Tibial artery (tissue), 4 donors: ENCODE results near the gene GPR132.

Experiments
- DNase-seq, 2 donors: peaks; one replicate each; pipeline ENCODE4 v3.0.0-alpha.2; 2019
- H3K27ac ChIP-seq, 2 donors: fragments of 200-600 bp; sonication (generic) in 1 of 2; 1 replicate in 1 of 2; 2 replicates in 1 of 2; pipeline ENCODE4 v1.5.1; 2018 to 2019; ENCODE audit warnings: mild to moderate bottlenecking in 1 of 2
- H3K27me3 ChIP-seq, 2 donors: fragments of 200-600 bp; sonication (generic) in 1 of 2; one replicate each; pipeline versions ENCODE4 v1.5.1 to v1.6.0; 2016 to 2019
- H3K36me3 ChIP-seq, 3 donors: fragments of 200-600 bp; sonication (generic) in 2 of 3; one replicate each; pipeline ENCODE4 v1.5.1; 2016 to 2019; ENCODE audit warnings: mild to moderate bottlenecking in 2 of 3
- H3K4me1 ChIP-seq, 4 donors: fragments of 200-600 bp; sonication (generic) in 2 of 4; 1 replicate in 3 of 4; 2 replicates in 1 of 4; pipeline ENCODE4 v1.5.1; 2016 to 2019
- H3K4me3 ChIP-seq, 2 donors: fragments of 200-600 bp; sonication (generic) in 1 of 2; 1 replicate in 1 of 2; 2 replicates in 1 of 2; pipeline ENCODE4 v1.5.1; 2018 to 2019; ENCODE audit warnings: mild to moderate bottlenecking in 2 of 2
- H3K9me3 ChIP-seq, 3 donors: fragments of 200-600 bp; sonication (generic) in 1 of 3; one replicate each; pipeline ENCODE4 v1.5.1; 2016 to 2019
- intact Hi-C: fragments of 100-400 bp; cut with DNase I; formaldehyde crosslinking; loops from one replicate; pipeline ENCODE4 v1.15.0; 2023; ENCODE audit warnings: low total_unique reads
- TF ChIP-seq, protein P1 (sequence below), 2 experiments: fragments of 200-600 bp in 1 of 2; fragments of 450-650 bp in 1 of 2; IDR thresholded peaks; one replicate each; pipeline ENCODE4 v1.5.1; 2017 to 2019; ENCODE audit warnings: antibody characterized with exemption in 2 of 2, mild to moderate bottlenecking in 1 of 2, moderate library complexity in 1 of 2

Gene GPR132

GRCh38 chr14:105055334-105055733, 9.9 kb downstream of the GPR132 start:
- TF ChIP-seq, protein P1, sequence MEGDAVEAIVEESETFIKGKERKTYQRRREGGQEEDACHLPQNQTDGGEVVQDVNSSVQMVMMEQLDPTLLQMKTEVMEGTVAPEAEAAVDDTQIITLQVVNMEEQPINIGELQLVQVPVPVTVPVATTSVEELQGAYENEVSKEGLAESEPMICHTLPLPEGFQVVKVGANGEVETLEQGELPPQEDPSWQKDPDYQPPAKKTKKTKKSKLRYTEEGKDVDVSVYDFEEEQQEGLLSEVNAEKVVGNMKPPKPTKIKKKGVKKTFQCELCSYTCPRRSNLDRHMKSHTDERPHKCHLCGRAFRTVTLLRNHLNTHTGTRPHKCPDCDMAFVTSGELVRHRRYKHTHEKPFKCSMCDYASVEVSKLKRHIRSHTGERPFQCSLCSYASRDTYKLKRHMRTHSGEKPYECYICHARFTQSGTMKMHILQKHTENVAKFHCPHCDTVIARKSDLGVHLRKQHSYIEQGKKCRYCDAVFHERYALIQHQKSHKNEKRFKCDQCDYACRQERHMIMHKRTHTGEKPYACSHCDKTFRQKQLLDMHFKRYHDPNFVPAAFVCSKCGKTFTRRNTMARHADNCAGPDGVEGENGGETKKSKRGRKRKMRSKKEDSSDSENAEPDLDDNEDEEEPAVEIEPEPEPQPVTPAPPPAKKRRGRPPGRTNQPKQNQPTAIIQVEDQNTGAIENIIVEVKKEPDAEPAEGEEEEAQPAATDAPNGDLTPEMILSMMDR (IDR thresholded peaks at IDR 0.05), result no peak
- Histone ChIP-seq H3K4me3 (no peak overlapping the region), H3K9me3 (no peaks in the 10 kb centered on the region), H3K4me1 (peaks cover 0 to 4% (median 0%) of the 10 kb centered on the region in 4 donors), H3K27ac (no peak overlapping the region), H3K36me3 (no peaks in the 10 kb centered on the region), H3K27me3 (peaks cover 0 to 45% of the 10 kb centered on the region in 2 donors)
- intact Hi-C loops, result no loop called here
- no peak for DNase-seq

GRCh38 chr14:105053996-105054395, 11.2 kb downstream of the GPR132 start:
- DNase-seq, result no peak
- no peak overlapping the region for H3K4me3 ChIP-seq
- no peak overlapping the region for H3K27ac ChIP-seq
- intact Hi-C loops, result no loop called here
- H3K36me3 ChIP-seq, result no peaks in the 10 kb centered on the region
- peaks cover 0 to 40% of the 10 kb centered on the region in 2 donors for H3K27me3 ChIP-seq
- H3K9me3 ChIP-seq, result no peaks in the 10 kb centered on the region
- TF ChIP-seq, protein P1 (IDR thresholded peaks at IDR 0.05), result no peak
- H3K4me1 ChIP-seq, result peaks cover 0 to 2% (median 0%) of the 10 kb centered on the region in 4 donors

GRCh38 chr14:105053421-105053820, 11.8 kb downstream of the GPR132 start:
- DNase-seq, result no peak
- no peak overlapping the region for H3K27ac ChIP-seq
- no peaks in the 10 kb centered on the region for H3K9me3 ChIP-seq
- intact Hi-C loops, result no loop called here
- peaks cover 0 to 36% of the 10 kb centered on the region in 2 donors for H3K27me3 ChIP-seq
- no peaks in the 10 kb centered on the region for H3K36me3 ChIP-seq
- TF ChIP-seq, protein P1 (IDR thresholded peaks at IDR 0.05), result no peak
- no peaks in the 10 kb centered on the region for H3K4me1 ChIP-seq
- no peak overlapping the region for H3K4me3 ChIP-seq

DNA sequence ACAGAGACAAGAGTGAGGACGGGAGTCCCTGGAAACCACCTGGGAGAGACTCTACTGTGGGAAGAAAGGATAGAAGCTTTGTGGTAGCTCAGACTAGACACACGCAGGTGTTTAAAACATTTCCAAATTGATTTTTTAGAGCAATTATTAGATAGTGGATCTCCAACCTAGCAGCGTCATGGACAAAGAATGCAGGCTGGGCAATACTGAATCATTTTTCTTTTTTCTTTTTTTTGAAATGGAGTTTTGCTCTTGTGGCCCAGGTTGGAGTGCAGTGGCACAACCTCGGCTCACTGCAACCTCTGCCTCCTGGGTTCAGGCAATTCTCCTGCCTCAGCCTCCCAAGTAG, 13.1 kb downstream of the GPR132 start:
- H3K4me3 ChIP-seq, result no peak overlapping the region
- H3K27ac ChIP-seq, result no peak overlapping the region
- no peaks in the 10 kb centered on the region for H3K9me3 ChIP-seq
- no peak for DNase-seq
- H3K27me3 ChIP-seq, result peaks cover 0 to 39% of the 10 kb centered on the region in 2 donors
- H3K4me1 ChIP-seq, result no peaks in the 10 kb centered on the region
- intact Hi-C loops, result no loop called here
- no peaks in the 10 kb centered on the region for H3K36me3 ChIP-seq
- TF ChIP-seq, protein P1 (IDR thresholded peaks at IDR 0.05), result no peak

- intact Hi-C loops, result no loop called here
- no peaks in the 10 kb centered on the region for H3K36me3 ChIP-seq
These were observed 13.8 kb downstream of the GPR132 start for GRCh38 chr14:105051182-105052109.

More at GRCh38 chr14:105051182-105052109, 13.8 kb downstream of the GPR132 start:
- H3K27ac ChIP-seq, result no peak overlapping the region
- TF ChIP-seq, protein P1 (IDR thresholded peaks at IDR 0.05), result no peak
- DNase-seq, result no peak
- H3K4me1 ChIP-seq, result no peaks in the 10 kb centered on the region
- no peaks in the 10 kb centered on the region for H3K9me3 ChIP-seq
- peaks cover 0 to 34% of the 10 kb centered on the region in 2 donors for H3K27me3 ChIP-seq
- no peak overlapping the region for H3K4me3 ChIP-seq
